HCT116 (cell line): ENCODE results near the gene ILRUN. TPM values are rescaled to one million over a fixed set of nuclear protein-coding genes. Genes with fewer than 3 reads are reported as not detected.

Experiments
- ATAC-seq: fragments of 200-7000 bp; cut with Tn5 transposase; 2 replicates; pipeline ENCODE4 v1.9.1; 2020; ENCODE audit warnings: mild to moderate bottlenecking, moderate library complexity
- BruUV-seq: library from RNA; stranded (reverse); fragments of 400-500 nt; replicated peaks from 2 replicates; lab custom pipeline; 2021; lab: Mats Ljungman, UMichigan
- CTCF ChIA-PET: fragments of 300-600 bp; sonication (Branson Sonifier 250); formaldehyde crosslinking; loops from one replicate; lab custom pipeline; 2021; ENCODE audit warnings: antibody characterized with exemption; lab: Charles Lee
- POLR2A ChIA-PET: fragments of 300-600, 350-600 bp; sonication (Branson Sonifier 250); formaldehyde crosslinking; loops from one replicate; lab custom pipeline; 2021; ENCODE audit warnings: antibody characterized with exemption; lab: Charles Lee
- RAD21 ChIA-PET, 2 experiments: fragments of 300-600 bp; sonication (Branson Sonifier 250); formaldehyde crosslinking; loops; one replicate each; lab custom pipeline; 2023; ENCODE audit warnings: low total read pairs in 2 of 2; ENCODE audit not compliant: uncharacterized antibody in 2 of 2, unreplicated experiment in 2 of 2, low non-redundant PET in 1 of 2; lab: Charles Lee
- DNase-seq: peaks from one replicate; pipeline ENCODE4 v3.0.0-alpha.2; 2010; ENCODE audit warnings: low read depth, low spot score
- H2AFZ ChIP-seq: fragments of 200-600 bp; shearing (Covaris generic), sonication (generic); 2 replicates; pipeline ENCODE4 v1.6.1; 2017; ENCODE audit warnings: low read depth, mixed run types, mixed read lengths, antibody characterized with exemption, low read length; ENCODE audit not compliant: poor library complexity, severe bottlenecking
- H3K27ac ChIP-seq: 2 replicates; pipeline ENCODE4 v1.5.1; 2012; ENCODE audit warnings: low read depth, low read length
- H3K27me3 ChIP-seq: fragments of 200-600 bp; sonication (generic); 2 replicates; pipeline ENCODE4 v1.6.1; 2016; ENCODE audit warnings: mixed run types, low read length, mixed read lengths; ENCODE audit not compliant: insufficient read depth
- H3K36me3 ChIP-seq, 2 experiments: fragments of 200-500 bp in 1 of 2; fragments of 200-600 bp in 1 of 2; sonication (Bioruptor generic) in 1 of 2; sonication (generic) in 1 of 2; 2 replicates each; pipeline versions ENCODE4 v1.5.1 to v1.6.1; 2014 to 2016; ENCODE audit warnings: low read length in 2 of 2, inconsistent platforms in 1 of 2, mixed read lengths in 1 of 2, mixed run types in 1 of 2; ENCODE audit not compliant: insufficient read depth in 2 of 2, control insufficient read depth in 1 of 2
- H3K4me1 ChIP-seq, 2 experiments: fragments of 200-600 bp in 1 of 2; sonication (generic) in 1 of 2; 2 replicates each; pipeline versions ENCODE4 v1.5.1 to v1.6.1; 2012 to 2017; ENCODE audit warnings: low read length in 2 of 2, inconsistent platforms in 1 of 2, mild to moderate bottlenecking in 1 of 2, mixed read lengths in 1 of 2, mixed run types in 1 of 2, moderate library complexity in 1 of 2; ENCODE audit not compliant: insufficient read depth in 2 of 2, control insufficient read depth in 1 of 2
- H3K4me2 ChIP-seq: fragments of 200-600 bp; sonication (generic); 2 replicates; pipeline ENCODE4 v1.6.1; 2017; ENCODE audit warnings: mixed run types, low read length, mixed read lengths
- H3K4me3 ChIP-seq, 2 experiments: fragments of 200-600 bp in 1 of 2; sonication (generic) in 1 of 2; replicated peaks in 1 of 2; 2 replicates each; pipeline ENCODE4 v1.5.1; 2011 to 2016; ENCODE audit warnings: low read length in 2 of 2, control low read depth in 1 of 2, low read depth in 1 of 2, mild to moderate bottlenecking in 1 of 2, mixed read lengths in 1 of 2, mixed run types in 1 of 2
- H3K79me2 ChIP-seq: fragments of 200-600 bp; sonication (generic); 2 replicates; pipeline ENCODE4 v1.6.1; 2017; ENCODE audit warnings: mild to moderate bottlenecking, mixed run types, low read length, moderate library complexity, mixed read lengths; ENCODE audit not compliant: insufficient read depth
- H3K9ac ChIP-seq: fragments of 200-600 bp; sonication (generic); 2 replicates; pipeline ENCODE4 v1.6.1; 2016; ENCODE audit warnings: low read length, mixed read lengths
- H3K9me2 ChIP-seq: fragments of 200-600 bp; sonication (generic), shearing (Covaris generic); 2 replicates; pipeline ENCODE4 v1.6.1; 2017; ENCODE audit warnings: mixed run types, mild to moderate bottlenecking, moderate library complexity; ENCODE audit not compliant: insufficient read depth
- H3K9me3 ChIP-seq, 2 experiments: fragments of 200-500 bp in 1 of 2; fragments of 200-600 bp in 1 of 2; sonication (Bioruptor generic) in 1 of 2; sonication (generic) in 1 of 2; 2 replicates each; pipeline ENCODE4 v1.6.1; 2014 to 2017; ENCODE audit warnings: low read length in 2 of 2, mixed read lengths in 2 of 2, inconsistent platforms in 1 of 2, low read depth in 1 of 2, mild to moderate bottlenecking in 1 of 2, mixed run types in 1 of 2, moderate library complexity in 1 of 2; ENCODE audit not compliant: control insufficient read depth in 1 of 2, insufficient read depth in 1 of 2
- H4K20me1 ChIP-seq: fragments of 200-600 bp; sonication (generic), shearing (Covaris generic); 2 replicates; pipeline ENCODE4 v1.6.1; 2017; ENCODE audit warnings: mixed run types, mild to moderate bottlenecking, moderate library complexity; ENCODE audit not compliant: insufficient read depth
- ATF3 ChIP-seq: IDR thresholded peaks from 2 replicates; pipeline ENCODE4 v1.6.1; 2012
- CTCF ChIP-seq, 3 experiments: fragments of 200-600 bp in 1 of 3; sonication (generic) in 1 of 3; IDR thresholded peaks in 2 of 3; conservative IDR thresholded peaks in 1 of 3; 2 replicates each; pipeline ENCODE4 v1.5.1; 2012 to 2017; ENCODE audit warnings: low read depth in 2 of 3, low read length in 2 of 3, antibody characterized with exemption in 1 of 3, borderline replicate concordance in 1 of 3, control low read depth in 1 of 3, mild to moderate bottlenecking in 1 of 3, mixed read lengths in 1 of 3, mixed run types in 1 of 3, moderate library complexity in 1 of 3; ENCODE audit not compliant: insufficient read depth in 1 of 3
- EGR1 ChIP-seq: IDR thresholded peaks from 2 replicates; pipeline ENCODE4 v1.6.1; 2012; ENCODE audit warnings: low read depth
- ELF1 ChIP-seq: IDR thresholded peaks from 2 replicates; pipeline ENCODE4 v1.6.1; 2012; ENCODE audit warnings: low read depth, borderline replicate concordance
- EZH2phosphoT487 ChIP-seq: fragments of 200-600 bp; IDR thresholded peaks from 2 replicates; pipeline ENCODE4 v1.6.1; 2018; ENCODE audit warnings: antibody characterized with exemption, borderline replicate concordance
- FOSL1 ChIP-seq: IDR thresholded peaks from 2 replicates; pipeline ENCODE4 v1.6.1; 2012; ENCODE audit warnings: low read depth
- ZNF274 ChIP-seq: fragments of 200-500 bp; sonication (Bioruptor generic); IDR thresholded peaks from 2 replicates; pipeline ENCODE4 v1.6.1; 2014; ENCODE audit warnings: mild to moderate bottlenecking, low read depth, low read length, inconsistent platforms
- intact Hi-C: fragments of 100-400 bp; cut with micrococcal nuclease; formaldehyde crosslinking; loops from 2 replicates; pipeline ENCODE4 v1.10.0; 2022
- total RNA-seq: library from RNA; stranded (reverse); gene quantifications from one replicate; pipeline ENCODE4 v1.2.1, GENCODE V29; 2021; ENCODE audit not compliant: unreplicated experiment

ILRUN gene
- total RNA-seq, 1 experiment from 2014 or later = 51.9 TPM

GRCh38 chr6:34654061-34654710 lies 42.4 kb downstream of the ILRUN start:
- Histone ChIP-seq H3K36me3 (peaks cover 0 to 4% of the 10 kb centered on the region in 2 experiments; a peak in 2 of 4 replicates), H3K4me2 (no peak overlapping the region), H3K9me3 (no peaks in the 10 kb centered on the region), H3K79me2 (peaks cover 76% of the 10 kb centered on the region), H3K4me3 (no peak overlapping the region), H4K20me1 (no peaks in the 10 kb centered on the region), H3K9me2 (no peaks in the 10 kb centered on the region), H3K4me1 (peaks cover 27 to 38% of the 10 kb centered on the region in 2 experiments), H3K27ac (no peak overlapping the region), H2AFZ (no peak overlapping the region), H3K27me3 (no peaks in the 10 kb centered on the region), H3K9ac (no peak overlapping the region)
- ATAC-seq (no peak), DNase-seq (no peak)
- no peak for TF ChIP-seq ELF1
- no peak for TF ChIP-seq EGR1
- TF ChIP-seq EZH2phosphoT487 = no peak
- no peak for TF ChIP-seq ATF3
- no peak for TF ChIP-seq CTCF (IDR thresholded peaks at IDR 0.05 in 2 of 3, conservative IDR thresholded peaks at IDR 0.05 in 1 of 3; ENCODE audit: borderline replicate concordance in 1 of 3, insufficient read depth in 1 of 3, low read depth in 2 of 3, low read length in 2 of 3)
- TF ChIP-seq ZNF274 = no peak
- no peak for TF ChIP-seq FOSL1
- intact Hi-C loops = no loop called here
- ChIA-PET POLR2A (interaction anchor here (0.7 kb wide), 1 partner anchor 10 kb away, joined by 3 read pairs; no protein-coding TSS in a partner anchor), RAD21 (no interaction called here), CTCF (interaction anchor here (0.6 kb wide), 1 partner anchor 447 kb away, joined by 4 read pairs; no protein-coding TSS in a partner anchor)
- no TSS peak for BruUV-seq
